GM03348 (cell line): Measurements from ENCODE around the gene CDH13.

Source experiments
- DNase-seq: peaks from one replicate; pipeline ENCODE4 v3.0.0; 2012; ENCODE audit warnings: low spot score

Gene CDH13

DNA sequence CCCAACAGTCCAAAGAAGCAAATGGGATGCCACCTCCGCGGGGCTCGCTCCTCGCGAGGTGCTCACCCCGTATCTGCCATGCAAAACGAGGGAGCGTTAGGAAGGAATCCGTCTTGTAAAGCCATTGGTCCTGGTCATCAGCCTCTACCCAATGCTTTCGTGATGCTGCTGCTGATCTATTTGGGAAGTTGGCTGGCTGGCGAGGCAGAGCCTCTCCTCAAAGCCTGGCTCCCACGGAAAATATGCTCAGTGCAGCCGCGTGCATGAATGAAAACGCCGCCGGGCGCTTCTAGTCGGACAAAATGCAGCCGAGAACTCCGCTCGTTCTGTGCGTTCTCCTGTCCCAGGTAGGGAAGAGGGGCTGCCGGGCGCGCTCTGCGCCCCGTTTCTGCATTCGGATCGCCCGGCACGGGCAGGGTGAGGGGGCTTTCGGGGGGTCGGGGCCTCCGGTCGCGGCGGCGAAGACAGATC lies at the start of gene CDH13:
Gene CDH13 (plus strand): TSS at position 179 of the 471 bp plus-strand sequence.
- DNase-seq = peak; percentile 88

GRCh38 chr16:82580298-82580890 lies 46.4 kb upstream of the CDH13 start:
- peak; percentile 35 for DNase-seq

- DNase-seq = no peak
These were observed 43.8 kb upstream of the CDH13 start for GRCh38 chr16:82582975-82583374.

- DNase-seq = peak; percentile 9
These were observed 43.3 kb upstream of the CDH13 start for GRCh38 chr16:82583422-82583821.

GRCh38 chr16:82584553-82585152 lies 42.1 kb upstream of the CDH13 start:
- no peak for DNase-seq

DNA sequence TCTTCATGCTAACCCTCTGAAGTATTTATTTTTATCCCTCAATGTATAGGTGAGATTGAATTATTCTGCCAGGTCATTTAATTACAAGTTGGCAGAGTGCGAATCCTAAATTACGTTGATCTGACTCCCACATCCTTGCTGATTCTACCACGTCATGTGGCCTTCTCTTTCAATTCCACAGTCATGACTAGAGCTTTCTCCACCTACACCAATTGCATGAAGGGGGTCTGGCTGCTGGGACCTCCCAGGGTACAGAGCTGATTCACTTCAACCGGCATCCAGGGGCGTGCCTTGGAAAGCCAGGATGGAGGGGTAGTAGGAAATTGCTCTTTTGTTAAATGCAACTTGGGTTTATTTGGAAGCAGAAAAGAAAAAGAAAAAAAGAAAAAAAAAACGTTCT lies 41.1 kb upstream of the CDH13 start:
- DNase-seq = no peak

DNA sequence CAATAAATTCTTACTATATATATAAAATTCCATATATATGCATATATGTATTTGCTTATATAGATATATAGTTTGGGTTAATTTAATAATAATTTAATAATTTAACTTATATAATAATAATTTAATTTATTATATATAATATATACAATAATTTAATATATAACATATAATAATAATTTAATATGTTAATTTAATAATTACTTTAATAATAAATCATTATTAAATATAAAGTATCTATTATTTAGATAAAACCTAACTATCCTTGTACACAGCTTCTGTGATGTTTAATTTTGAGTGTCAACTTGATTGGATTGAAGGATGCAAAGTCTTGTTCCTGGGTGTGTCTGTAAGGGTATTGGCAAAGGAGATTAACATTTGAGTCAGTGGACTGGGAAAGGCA lies 40.6 kb upstream of the CDH13 start:
- DNase-seq = no peak

- no peak for DNase-seq
These were observed 39.5 kb upstream of the CDH13 start for GRCh38 chr16:82587289-82587688.

DNA sequence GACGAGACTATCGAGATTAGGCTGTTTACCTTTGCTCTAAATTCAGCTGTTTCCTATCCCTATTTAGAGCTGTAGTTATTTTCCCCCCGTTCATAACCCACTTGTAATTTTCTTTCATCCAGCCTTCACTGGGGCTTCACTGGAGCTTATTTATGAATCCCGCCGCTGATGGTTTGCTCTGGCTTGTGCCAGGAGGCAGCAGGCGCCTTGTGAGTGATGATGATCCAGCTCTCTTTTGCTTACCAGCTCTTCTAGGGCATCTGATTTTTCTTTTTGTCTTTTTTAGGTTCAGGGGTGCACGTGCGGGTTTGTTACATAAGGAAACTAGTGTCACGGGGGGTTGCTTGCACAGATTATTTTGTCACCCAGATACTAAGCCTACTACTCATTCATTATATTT lies 37.4 kb upstream of the CDH13 start:
- DNase-seq = no peak

- DNase-seq = no peak
These were observed 32.7 kb upstream of the CDH13 start for GRCh38 chr16:82594114-82594513.

GRCh38 chr16:82598771-82599170 lies 28.0 kb upstream of the CDH13 start:
- DNase-seq = no peak

DNA sequence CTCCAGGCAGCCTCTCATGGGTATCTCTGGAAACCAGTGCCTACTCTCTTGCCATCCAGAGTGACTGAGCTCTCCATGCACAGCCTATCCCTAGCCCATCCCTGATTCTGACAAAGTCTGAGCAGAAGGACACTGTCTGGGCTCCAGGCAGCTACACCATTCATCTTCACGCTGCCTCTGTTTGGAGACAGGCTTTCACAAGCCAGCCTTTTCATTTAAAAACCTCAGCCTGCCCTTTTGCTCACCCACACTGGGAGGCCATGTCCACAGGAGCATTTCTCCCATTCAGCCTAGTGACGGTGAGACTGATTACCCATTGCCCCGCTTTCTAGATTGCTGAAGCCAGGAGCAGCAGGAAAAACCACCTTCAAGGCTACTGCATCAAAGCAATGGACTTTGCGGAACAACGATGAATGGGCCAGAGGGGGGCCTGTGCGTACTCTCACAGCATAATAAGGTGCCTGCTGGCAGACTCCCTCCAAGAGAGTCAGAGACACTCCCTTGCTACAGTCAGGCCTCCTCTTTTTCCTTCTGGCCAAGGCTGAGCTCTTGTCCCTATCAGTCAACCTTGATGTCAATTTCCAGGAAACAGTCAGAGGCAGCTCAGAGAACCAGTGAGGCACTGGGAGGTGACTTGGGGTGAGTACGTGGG lies 24.7 kb upstream of the CDH13 start:
- DNase-seq = no peak

- DNase-seq = peak; percentile 77
These were observed 22.9 kb upstream of the CDH13 start for GRCh38 chr16:82603784-82604411.

DNA sequence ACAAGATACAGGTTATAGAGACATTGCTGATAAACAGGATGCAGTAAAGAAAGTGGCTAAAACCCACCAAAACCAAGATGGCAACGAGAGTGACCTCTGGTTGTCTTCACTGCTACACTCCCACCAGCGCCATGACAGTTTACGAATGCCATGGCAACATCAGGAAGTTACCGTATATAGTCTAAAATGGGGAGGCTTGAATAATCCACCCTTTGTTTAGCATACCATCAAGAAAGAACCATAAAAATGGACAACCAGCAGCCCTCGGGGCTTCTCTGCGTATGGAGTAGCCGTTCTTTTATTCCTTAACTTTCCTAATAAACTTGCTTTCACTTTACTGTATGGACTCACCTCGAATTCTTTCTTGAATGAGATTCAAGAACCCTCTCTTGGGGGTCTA lies 21.7 kb upstream of the CDH13 start:
- no peak for DNase-seq

DNA sequence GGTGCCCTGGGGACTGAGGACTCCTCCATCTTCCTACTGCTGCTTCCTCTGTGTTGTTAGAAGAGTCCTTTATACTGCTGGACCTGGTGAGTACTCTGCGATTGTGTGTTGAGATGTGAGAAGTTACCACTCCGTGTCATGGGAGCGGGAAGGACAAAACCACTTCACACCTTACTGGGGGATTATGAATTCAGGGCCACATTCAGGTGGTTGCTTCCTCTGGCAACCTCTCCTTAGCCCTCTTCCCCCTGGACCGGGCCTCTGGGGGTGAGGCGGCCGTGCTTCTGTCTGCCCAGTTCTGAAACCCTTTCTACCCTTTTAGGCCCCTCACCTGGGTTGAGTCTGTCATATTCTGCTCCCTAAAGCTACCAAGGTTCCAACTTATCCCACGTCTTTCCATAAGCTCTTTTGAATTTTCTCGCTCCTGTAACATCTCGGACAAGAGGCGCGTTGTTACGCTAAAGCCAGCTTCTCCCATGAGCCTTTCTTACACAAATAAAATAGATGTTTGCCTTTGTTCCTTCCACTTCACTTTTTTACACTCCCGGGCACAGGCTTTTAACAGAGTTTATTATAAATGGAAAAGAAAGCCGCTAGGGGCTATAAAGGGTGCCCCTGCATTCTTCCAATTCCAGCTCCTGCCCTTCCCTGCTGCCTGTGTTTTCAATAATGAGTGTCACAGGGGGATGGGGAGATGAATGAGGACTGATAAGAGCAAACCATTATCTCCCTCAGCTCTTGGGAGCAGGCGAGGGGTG lies 20.7 kb upstream of the CDH13 start:
- no peak for DNase-seq

DNA sequence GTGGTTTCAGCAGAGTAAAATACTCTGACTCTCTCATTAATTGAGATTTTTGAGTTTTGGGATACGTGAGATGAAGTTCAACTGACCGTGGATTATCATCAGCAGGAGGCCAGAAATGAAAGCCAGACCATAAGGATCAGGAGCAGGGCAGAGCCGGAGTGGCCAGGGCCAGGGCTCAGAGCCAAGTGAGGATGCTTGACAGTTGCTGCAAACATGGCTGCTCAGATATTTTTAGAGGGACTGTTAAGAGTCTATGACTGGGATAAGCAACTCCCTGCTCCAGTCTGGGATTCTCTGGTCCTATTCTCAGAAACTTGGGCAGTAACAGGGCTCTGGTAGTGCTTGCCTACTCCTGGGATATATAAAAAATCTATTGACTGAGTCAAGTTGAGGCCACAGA lies 17.6 kb upstream of the CDH13 start:
- no peak for DNase-seq

DNA sequence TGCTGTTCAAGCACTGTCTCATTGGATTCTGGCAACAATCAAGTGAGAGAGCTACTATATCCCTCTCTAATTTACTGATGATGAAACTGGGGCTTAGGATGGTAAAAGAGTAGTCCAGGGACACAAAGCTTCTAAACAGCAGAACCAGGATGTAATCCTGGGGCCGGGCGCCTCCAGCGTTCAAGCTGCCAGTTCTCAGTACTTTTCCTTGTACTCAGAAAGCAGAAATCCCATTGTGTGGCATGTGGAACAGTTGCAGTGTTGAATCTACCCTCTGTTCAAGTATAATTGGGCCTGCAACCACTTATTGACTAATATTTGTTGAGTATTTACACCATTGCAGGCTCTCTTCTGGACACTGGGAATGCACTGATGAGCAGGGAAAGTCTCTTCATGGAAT lies 14.5 kb upstream of the CDH13 start:
- DNase-seq = no peak

GRCh38 chr16:82616356-82616755 lies 10.4 kb upstream of the CDH13 start:
- DNase-seq = no peak

DNA sequence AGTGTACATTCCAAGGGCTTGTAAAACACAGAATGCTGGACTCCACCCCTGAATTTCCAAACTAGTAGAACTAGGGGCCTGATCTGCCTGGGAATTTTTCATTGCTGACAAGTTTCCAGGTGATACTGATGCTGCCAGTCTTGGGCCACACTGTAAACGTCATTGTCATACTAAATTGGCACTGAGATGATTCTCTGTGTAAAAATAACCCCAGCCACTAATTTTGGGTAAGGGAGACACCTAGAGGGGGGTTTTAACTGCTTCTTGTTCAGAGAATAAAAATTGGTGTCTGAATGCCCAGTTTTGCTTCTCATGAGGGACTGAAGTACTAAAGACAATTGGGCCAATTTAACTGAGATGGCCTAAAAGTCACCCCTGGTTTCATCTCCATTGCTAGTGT lies 5.0 kb upstream of the CDH13 start:
- DNase-seq = no peak

DNA sequence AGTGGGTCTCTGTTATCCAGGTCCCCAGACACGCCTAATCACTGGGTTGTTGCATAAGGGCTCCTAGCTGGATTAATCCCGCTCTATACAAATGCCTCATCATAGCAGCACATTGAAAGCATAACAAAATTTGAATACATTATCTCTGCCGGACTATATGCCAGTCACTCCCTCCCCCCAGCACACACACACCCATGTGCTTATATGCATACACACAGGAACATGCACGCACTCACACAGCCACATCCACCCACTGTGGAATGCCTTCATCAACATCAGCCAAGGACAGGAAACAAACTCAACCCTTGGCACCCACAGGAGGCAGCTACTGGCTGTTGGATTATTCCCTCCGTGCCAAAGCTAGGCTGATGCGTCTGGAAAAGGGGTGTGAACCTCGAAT lies 3.5 kb upstream of the CDH13 start:
- DNase-seq = no peak

DNA sequence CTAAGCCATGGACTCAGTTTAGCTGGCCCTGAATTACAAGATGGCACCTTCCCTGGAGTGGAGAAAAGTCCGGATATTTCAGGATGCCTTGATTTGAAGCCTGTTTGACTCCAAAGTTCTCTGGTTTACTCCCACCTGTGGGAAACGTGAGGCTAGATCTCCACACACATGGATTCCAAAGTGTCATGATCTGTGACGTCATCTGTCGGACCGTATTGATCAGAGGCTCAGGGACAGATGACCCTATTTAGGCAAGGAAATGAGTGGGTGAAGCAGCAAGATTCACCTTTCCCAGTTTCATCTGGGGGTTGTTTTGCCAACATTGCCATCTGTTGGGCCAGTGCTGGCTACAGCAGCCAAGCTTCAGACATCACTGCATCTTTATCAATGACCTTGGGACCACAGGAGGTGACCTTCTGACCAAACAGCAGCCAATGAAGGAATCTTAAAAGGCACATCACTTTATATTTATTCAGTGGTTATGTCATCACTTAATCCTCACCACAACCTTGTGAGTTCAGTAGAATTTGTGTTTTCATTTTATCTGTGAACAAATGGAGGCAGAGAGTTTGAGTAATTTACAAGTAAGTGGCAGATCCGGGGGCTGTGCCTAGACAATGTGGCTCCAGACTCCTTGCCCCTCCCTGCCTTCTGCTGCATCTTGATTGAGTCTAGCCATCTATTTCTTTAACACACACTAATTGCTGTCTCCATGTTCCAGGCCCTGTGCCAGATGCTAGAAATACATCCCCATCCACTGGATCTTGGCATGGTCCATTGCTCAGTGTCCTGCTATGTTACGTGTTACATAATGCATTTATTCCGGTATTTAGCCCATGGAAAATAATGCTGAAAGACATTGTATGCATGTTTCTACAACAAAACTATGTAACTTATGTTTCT lies 1.5 kb upstream of the CDH13 start:
- no peak for DNase-seq

DNA sequence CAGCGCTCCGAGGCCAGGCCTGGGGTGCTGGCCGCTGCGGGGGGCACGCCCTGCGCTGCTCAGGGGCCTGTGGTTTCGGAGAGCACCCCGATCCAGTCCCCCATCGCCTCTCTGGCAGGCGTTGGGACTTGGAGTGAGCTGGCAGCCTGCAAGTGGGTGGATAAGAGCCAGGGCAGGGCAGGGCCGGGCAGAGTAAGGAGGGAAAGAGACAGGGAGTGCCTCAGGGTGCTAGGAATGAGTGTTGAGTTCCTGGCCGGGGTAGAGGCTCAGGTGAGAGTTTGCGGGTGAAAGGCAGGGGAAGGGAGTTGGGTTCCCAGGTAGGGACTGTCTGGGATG lies 1.3 kb downstream of the CDH13 start:
- peak; percentile 67 for DNase-seq
